Posterior cingulate gyrus (tissue), 11 donors: Measurements from ENCODE around the gene FUT8.
"Not testable (repeated sequence)": the region's sequence is repeated elsewhere in the genome, so short reads cannot be mapped to it uniquely, and the experiment has no call there.

Experiments used
- DNase-seq, 10 donors: peaks; one replicate each; pipeline versions ENCODE4 v3.0.0 to v3.0.0-alpha.2; 2020 to 2021; ENCODE audit warnings: mixed read lengths in 3 of 10
- intact Hi-C: fragments of 100-400 bp; cut with DNase I; formaldehyde crosslinking; loops from one replicate; pipeline ENCODE4 v1.15.1; 2023

The FUT8 gene

DNA sequence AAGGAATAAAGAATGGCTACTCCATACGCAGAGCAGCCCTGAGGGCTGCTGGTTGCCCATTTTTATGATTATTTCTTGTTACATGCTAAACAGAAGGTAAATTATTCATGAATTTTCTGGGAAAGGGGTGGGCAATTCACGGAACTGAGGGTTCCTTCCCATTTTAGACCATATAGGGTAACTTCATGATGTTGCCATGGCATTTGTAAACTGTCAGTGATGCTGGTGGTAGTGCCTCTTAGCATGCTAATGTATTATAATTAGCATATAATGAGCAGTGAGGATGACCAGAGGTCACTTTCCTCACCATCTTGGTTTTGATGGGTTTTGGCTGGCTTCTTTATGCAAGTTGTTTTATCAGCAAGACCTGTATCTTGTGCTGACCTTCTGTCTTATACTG, 273.0 kb downstream of the FUT8 start:
- DNase-seq: no peak
- intact Hi-C loops: no loop called here

DNA sequence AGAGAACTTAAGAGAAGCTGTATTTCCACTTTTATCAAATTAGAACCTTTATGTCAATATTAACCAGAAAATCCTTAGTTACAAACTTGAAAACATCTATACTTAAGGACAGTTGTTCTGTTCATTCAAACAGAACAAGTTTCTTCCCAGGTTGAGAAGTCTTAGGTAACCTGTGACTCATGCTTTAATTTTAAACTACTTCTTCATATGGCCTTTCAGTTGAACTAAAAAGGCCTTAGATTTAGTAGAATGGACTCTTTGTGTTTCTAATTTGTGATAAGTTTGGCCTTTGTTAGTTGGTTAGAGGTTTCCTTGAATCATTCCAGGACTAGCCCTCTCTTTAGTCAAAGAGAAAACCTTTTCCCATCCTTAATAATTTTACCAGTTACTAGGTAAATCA, 274.2 kb downstream of the FUT8 start:
- no peak for DNase-seq
- intact Hi-C loops: no loop called here

GRCh38 chr14:65689070-65689469, 276.5 kb downstream of the FUT8 start:
- no peak for DNase-seq
- intact Hi-C loops: no loop called here

- intact Hi-C loops, DNase-seq: not testable (repeated sequence)
Observed at GRCh38 chr14:65692566-65692965, 280.0 kb downstream of the FUT8 start.

- intact Hi-C loops: no loop called here
- DNase-seq: no peak
Observed at GRCh38 chr14:65696801-65697200, 284.3 kb downstream of the FUT8 start.

- intact Hi-C loops: no loop called here
Observed at GRCh38 chr14:65703521-65703920, 291.0 kb downstream of the FUT8 start.

DNA sequence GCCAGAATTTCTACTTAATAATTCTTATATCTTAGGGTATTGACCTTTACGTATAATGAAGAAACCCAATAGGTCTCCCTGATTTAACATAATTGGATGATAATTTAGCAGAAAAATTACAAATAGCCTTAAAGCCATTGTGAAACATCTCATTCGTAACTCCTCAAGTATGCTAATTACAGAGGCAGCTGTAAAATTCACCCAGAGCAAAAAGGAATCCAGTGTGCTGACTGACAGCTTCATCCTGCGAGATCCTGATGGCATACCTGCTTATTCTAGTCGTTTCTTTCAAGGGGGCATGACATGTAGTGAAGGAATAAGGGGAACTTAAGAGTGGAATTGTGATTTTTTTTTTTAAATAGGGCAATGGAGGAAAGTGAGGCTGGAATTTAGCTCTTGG, 291.5 kb downstream of the FUT8 start:
- intact Hi-C loops: no loop called here
- no peak for DNase-seq

More at GRCh38 chr14:65703521-65703920, 291.0 kb downstream of the FUT8 start:
- no peak for DNase-seq

- intact Hi-C loops: no loop called here
- DNase-seq: no peak
Observed at GRCh38 chr14:65704437-65704836, 291.9 kb downstream of the FUT8 start.

- no peak for DNase-seq
- intact Hi-C loops: no loop called here
Observed at GRCh38 chr14:65704850-65705249, 292.3 kb downstream of the FUT8 start.

GRCh38 chr14:65709576-65709975, 297.0 kb downstream of the FUT8 start:
- intact Hi-C loops: no loop called here
- no peak for DNase-seq

GRCh38 chr14:65716813-65717212, 304.3 kb downstream of the FUT8 start:
- intact Hi-C loops: not testable (repeated sequence)
- peak in 1 of 10 donors; percentile 59 for DNase-seq

DNA sequence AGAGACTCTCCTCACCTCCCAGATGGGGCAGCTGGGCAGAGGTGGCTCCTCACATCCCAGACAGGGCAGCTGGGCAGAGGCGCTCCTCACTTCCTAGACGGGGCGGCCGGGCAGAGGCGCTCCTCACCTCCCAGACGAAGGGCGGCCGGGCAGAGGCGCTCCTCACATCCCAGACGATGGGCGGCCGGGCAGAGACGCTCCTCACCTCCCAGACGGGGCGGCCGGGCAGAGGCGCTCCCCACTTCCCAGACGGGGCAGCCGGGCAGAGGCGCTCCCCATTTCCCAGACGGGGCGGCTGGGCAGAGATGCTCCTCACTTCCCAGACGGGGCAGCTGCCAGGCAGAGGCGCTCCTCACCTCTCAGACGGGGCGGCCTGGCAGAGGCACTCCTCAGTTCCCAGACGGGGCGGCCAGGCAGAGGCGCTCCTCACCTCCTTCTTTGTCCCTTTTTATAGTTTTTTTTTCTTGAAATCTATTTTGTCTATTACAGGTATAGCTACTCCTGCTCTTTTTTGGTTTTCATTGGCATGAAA, 304.9 kb downstream of the FUT8 start:
- DNase-seq: peak in 1 of 10 donors; percentile 78

GRCh38 chr14:65718629-65719028, 306.1 kb downstream of the FUT8 start:
- no peak for DNase-seq
- intact Hi-C loops: no loop called here

More for the DNA sequence above, 304.9 kb downstream of the FUT8 start:
- intact Hi-C loops: not testable (repeated sequence)

DNA sequence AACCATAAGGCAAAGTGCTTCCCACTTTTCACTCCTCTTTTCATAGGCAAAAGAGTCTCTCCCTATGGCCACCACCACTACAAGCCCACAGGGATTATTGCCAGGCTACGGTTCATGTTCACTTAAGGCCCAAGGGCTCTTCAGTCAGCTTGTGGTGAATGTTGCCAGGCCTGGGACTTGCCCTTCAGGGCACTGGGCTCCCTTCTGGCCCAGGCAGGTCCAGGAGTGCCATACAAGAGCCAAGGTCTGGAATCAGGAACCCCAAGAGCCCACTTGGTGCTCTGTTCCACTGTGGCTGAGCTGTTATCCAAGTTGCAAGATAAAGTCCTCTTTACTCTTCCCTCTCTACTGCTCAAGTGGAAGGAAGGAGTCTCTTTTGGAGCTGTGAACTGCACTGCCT, 307.6 kb downstream of the FUT8 start:
- peak in 1 of 10 donors; percentile 61 for DNase-seq
- intact Hi-C loops: no loop called here

DNA sequence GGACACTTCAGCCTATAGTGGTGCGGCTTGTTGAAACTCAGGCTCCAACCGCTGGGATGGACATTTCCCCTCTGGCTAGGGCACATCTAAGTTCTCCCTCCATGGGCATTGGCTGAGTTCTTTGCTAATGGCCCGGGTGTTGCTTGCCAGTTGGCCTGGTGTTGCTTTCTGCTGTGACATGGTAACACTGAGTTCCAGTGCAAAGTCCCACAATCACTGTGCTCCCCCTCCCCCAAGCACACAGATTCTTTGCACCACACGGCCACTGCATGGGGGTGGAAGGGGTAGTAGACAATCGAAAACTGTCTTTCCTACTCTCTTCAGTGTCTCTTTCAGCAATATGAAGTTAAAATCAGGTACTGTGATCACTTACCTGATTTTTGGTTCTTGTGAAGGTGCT, 308.2 kb downstream of the FUT8 start:
- intact Hi-C loops: no loop called here
- no peak for DNase-seq

DNA sequence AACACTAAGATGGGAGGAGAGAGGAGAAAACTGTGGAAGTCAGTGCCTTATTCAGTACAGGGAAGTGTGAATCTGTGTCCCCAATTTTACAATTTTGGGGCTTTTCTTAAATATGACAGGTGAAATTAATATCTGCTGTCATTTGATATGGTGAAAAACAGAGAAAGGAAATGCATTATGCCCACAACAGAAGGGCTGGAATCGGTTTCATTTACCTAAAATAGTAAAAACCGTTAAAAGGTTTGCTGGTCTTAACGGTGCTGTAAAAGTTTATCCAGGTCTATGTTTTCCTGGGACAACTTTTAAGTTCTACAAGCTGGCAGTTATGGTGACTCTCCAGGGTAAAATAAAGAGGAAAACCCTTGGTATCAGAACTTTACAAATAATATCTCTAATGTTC, 310.8 kb downstream of the FUT8 start:
- intact Hi-C loops: no loop called here
- DNase-seq: no peak

GRCh38 chr14:65728604-65729003, 316.1 kb downstream of the FUT8 start:
- DNase-seq: no peak
- intact Hi-C loops: no loop called here

DNA sequence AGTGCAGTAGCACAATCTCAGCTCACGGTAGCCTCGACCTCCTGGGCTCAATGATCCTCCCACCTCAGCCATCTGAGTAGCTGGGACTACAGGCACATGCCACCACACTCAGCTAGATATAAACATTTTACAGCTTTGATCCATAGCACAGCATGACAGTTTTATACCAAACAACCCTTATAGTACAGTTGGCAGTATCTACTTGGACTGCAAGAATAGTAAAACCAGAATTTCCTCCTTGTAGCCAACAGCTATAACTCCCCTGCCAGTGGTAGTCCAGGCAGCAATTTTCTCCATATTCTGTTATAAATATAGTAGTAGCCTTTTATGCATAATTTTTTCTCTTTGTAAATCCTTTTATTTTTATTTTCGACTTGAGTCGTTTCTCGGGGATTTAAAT, 317.0 kb downstream of the FUT8 start:
- DNase-seq: no peak
- intact Hi-C loops: no loop called here

DNA sequence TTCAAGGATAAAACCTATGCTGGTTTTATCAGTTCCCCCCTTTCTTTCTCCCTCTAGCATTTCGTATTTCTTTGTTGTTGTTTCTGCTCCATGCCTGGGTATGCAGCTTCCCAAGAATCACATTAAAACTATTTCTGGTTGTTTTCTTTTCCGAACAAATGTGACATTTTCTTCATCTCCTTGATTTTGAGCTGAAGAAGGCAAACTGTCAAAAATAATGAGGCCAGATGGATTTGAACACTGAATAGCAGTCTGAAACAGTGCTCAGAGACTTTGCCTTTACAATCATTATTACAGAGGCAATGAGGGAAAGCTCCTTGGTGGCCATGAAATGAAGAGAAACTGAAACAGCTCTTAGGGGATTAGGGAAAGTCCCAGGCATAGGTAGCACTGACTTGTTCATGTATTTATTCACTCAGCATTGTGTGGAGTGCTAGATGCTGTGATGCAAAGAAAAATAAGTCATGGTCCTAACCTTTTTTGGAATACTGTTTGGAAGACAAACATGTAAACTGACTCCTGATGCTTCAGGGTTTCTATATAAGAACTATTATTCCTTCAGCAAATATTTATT, 319.5 kb downstream of the FUT8 start:
- DNase-seq: no peak
- intact Hi-C loops: no loop called here

- intact Hi-C loops: no loop called here
- no peak for DNase-seq
Observed at GRCh38 chr14:65738339-65738738, 325.8 kb downstream of the FUT8 start.

GRCh38 chr14:65745396-65746190, 333.1 kb downstream of the FUT8 start:
- intact Hi-C loops: no loop called here
- no peak for DNase-seq

DNA sequence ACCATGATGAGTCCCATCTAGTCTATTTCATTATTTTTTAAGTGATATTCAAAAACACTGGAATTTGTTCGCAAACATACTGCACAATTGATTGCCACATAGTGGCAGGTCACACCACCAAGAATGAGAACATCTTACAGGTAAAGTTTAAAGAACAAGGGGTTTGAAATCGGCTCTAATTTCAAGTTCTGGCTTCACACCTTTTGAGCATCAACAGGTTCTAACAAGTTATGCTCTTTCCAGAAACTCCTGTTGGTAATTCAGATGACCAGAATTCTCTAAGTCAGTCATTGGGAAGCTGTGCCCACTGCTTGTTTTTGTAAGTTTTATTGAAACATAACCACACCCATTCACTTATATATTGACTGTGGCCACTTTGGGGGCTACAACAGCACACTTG, 336.3 kb downstream of the FUT8 start:
- intact Hi-C loops: no loop called here

More for the DNA sequence above, 336.3 kb downstream of the FUT8 start:
- no peak for DNase-seq
